SK-N-SH (cell line): ENCODE data around the gene CLMN. TPM values are rescaled to one million over a fixed set of nuclear protein-coding genes. Genes with fewer than 3 reads are reported as not detected.

Experiments
- CTCF ChIA-PET: fragments of 300-600, 350-600 bp; formaldehyde crosslinking; extraction: SDS; loops from one replicate; lab custom pipeline; 2021; lab: Yijun Ruan, JAX
- POLR2A ChIA-PET: fragments of 350-600 bp; sonication (Branson Sonifier 250); formaldehyde crosslinking; extraction: SDS; loops from one replicate; lab custom pipeline; 2020; ENCODE audit warnings: antibody characterized with exemption, inconsistent platforms; lab: Yijun Ruan, JAX
- DNase-seq: peaks from one replicate; pipeline ENCODE4 v3.0.0; 2012
- H2AFZ ChIP-seq: fragments of 200-600 bp; sonication (generic); 2 replicates; pipeline ENCODE4 v1.8.1; 2016; ENCODE audit warnings: antibody characterized with exemption, mild to moderate bottlenecking, low read depth
- H3F3A ChIP-seq: fragments of 200-600 bp; sonication (generic); replicated peaks from 2 replicates; pipeline ENCODE3; 2016; ENCODE audit warnings: antibody characterized with exemption, mild to moderate bottlenecking; ENCODE audit not compliant: insufficient read depth
- H3K27ac ChIP-seq, 2 experiments: fragments of 200-500 bp in 1 of 2; fragments of 200-600 bp in 1 of 2; sonication (Bioruptor generic) in 1 of 2; sonication (generic), shearing (Covaris generic) in 1 of 2; 2 replicates each; pipeline versions ENCODE4 v1.5.1 to v1.6.1; 2014 to 2016; ENCODE audit warnings: low read depth in 2 of 2, inconsistent platforms in 1 of 2, low read length in 1 of 2, mild to moderate bottlenecking in 1 of 2, mixed read lengths in 1 of 2
- H3K27me3 ChIP-seq: fragments of 200-600 bp; sonication (generic), shearing (Covaris generic); 2 replicates; pipeline ENCODE4 v1.6.1; 2016; ENCODE audit warnings: mixed run types; ENCODE audit not compliant: insufficient read depth
- H3K36me3 ChIP-seq, 2 experiments: fragments of 200-500 bp in 1 of 2; fragments of 200-600 bp in 1 of 2; sonication (Bioruptor generic) in 1 of 2; sonication (generic) in 1 of 2; replicated peaks in 1 of 2; 2 replicates each; pipeline versions ENCODE3 to v1.5.1; 2014 to 2016; ENCODE audit warnings: low read length in 1 of 2, mild to moderate bottlenecking in 1 of 2; ENCODE audit not compliant: insufficient read depth in 2 of 2, control insufficient read depth in 1 of 2
- H3K4me1 ChIP-seq, 2 experiments: fragments of 200-500 bp in 1 of 2; fragments of 200-600 bp in 1 of 2; sonication (Bioruptor generic) in 1 of 2; sonication (generic), shearing (Covaris generic) in 1 of 2; 2 replicates each; pipeline versions ENCODE4 v1.5.1 to v1.6.1; 2014 to 2016; ENCODE audit warnings: low read depth in 1 of 2, low read length in 1 of 2, mixed run types in 1 of 2; ENCODE audit not compliant: insufficient read depth in 2 of 2, control insufficient read depth in 1 of 2
- H3K4me2 ChIP-seq: fragments of 200-600 bp; sonication (generic), shearing (Covaris generic); 2 replicates; pipeline ENCODE4 v1.6.1; 2017; ENCODE audit warnings: mixed run types
- H3K4me3 ChIP-seq, 2 experiments: fragments of 200-500 bp in 1 of 2; fragments of 200-600 bp in 1 of 2; sonication (Bioruptor generic) in 1 of 2; sonication (generic), shearing (Covaris generic) in 1 of 2; 2 replicates each; pipeline versions ENCODE4 v1.5.1 to v1.8.1; 2014 to 2016; ENCODE audit warnings: low read depth in 2 of 2, inconsistent platforms in 1 of 2, low read length in 1 of 2, mild to moderate bottlenecking in 1 of 2, mixed read lengths in 1 of 2, moderate library complexity in 1 of 2
- H3K79me2 ChIP-seq: fragments of 200-600 bp; sonication (generic); 2 replicates; pipeline ENCODE4 v1.8.1; 2017; ENCODE audit warnings: mild to moderate bottlenecking; ENCODE audit not compliant: insufficient read depth
- H3K9ac ChIP-seq: fragments of 200-600 bp; sonication (generic); 2 replicates; pipeline ENCODE4 v1.6.1; 2017; ENCODE audit warnings: mixed run types
- H3K9me2 ChIP-seq: fragments of 200-600 bp; sonication (generic); 2 replicates; pipeline ENCODE4 v1.6.1; 2017; ENCODE audit warnings: mixed run types
- H3K9me3 ChIP-seq: fragments of 200-600 bp; sonication (generic); 2 replicates; pipeline ENCODE4 v1.6.1; 2017; ENCODE audit warnings: mixed run types, mild to moderate bottlenecking, moderate library complexity
- H4K20me1 ChIP-seq: fragments of 200-600 bp; sonication (generic); 2 replicates; pipeline ENCODE4 v1.6.1; 2017; ENCODE audit warnings: mild to moderate bottlenecking, mixed run types; ENCODE audit not compliant: insufficient read depth
- CHD2 ChIP-seq: fragments of 150-350 bp; IDR thresholded peaks from 2 replicates; pipeline ENCODE4 v1.6.1; 2018; ENCODE audit warnings: low read length; ENCODE audit not compliant: partially characterized antibody
- FOXJ3 ChIP-seq: sonication (generic); formaldehyde crosslinking; IDR thresholded peaks from 2 replicates; pipeline ENCODE4 v1.5.1; 2020; ENCODE audit warnings: mild to moderate bottlenecking, missing genetic modification reagents
- FOXM1 ChIP-seq: IDR thresholded peaks from 2 replicates; pipeline ENCODE4 v1.4.0; 2012; ENCODE audit warnings: low read depth, mild to moderate bottlenecking
- MAX ChIP-seq: IDR thresholded peaks from 2 replicates; pipeline ENCODE4 v1.4.0; 2012; ENCODE audit warnings: low read depth
- MXI1 ChIP-seq: IDR thresholded peaks from 2 replicates; pipeline ENCODE4 v1.6.1; 2012; ENCODE audit warnings: mild to moderate bottlenecking, low read depth, low read length, improper control_type of control experiment
- NRF1 ChIP-seq: IDR thresholded peaks from 2 replicates; pipeline ENCODE4 v1.6.1; 2012; ENCODE audit warnings: low read depth, mild to moderate bottlenecking, low read length
- POLR2AphosphoS5 ChIP-seq: IDR thresholded peaks from 2 replicates; pipeline ENCODE4 v1.6.1; 2012; ENCODE audit warnings: low read depth, low read length
- REST ChIP-seq: IDR thresholded peaks from 2 replicates; pipeline ENCODE4 v1.6.1; 2012; ENCODE audit warnings: mild to moderate bottlenecking, low read depth, low read length, moderate library complexity
- USF1 ChIP-seq: IDR thresholded peaks from 2 replicates; pipeline ENCODE4 v1.4.0; 2012; ENCODE audit warnings: low read depth, borderline replicate concordance
- USF2 ChIP-seq: fragments of 150-350 bp; IDR thresholded peaks from 2 replicates; pipeline ENCODE4 v1.6.1; 2017; ENCODE audit warnings: antibody characterized with exemption, low read length, low read depth, borderline replicate concordance
- WGBS: methylation state at CpG from one replicate; pipeline ENCODE4 v1.1.6; 2017; ENCODE audit warnings: low lambda C conversion rate; 5-methylcytosine and 5-hydroxymethylcytosine counted together
- polyA plus RNA-seq, 3 experiments: library from polyadenylated mRNA; depleted of rRNA; stranded (reverse); fragments of >200 nt; gene quantifications; 2 replicates each; pipeline ENCODE4 v1.2.3, GENCODE V29; 2012

CLMN gene
- polyA plus RNA-seq, 1 of the 3 experiments (the other 2 are of a cell fraction): 1.4 TPM

GRCh38 chr14:95359994-95360826 is 40.5 kb upstream of the CLMN start:
- no peak for DNase-seq
- Histone ChIP-seq H3K27me3 (no peaks in the 10 kb centered on the region), H3K4me1 (no peaks in the 10 kb centered on the region), H3K9me2 (no peaks in the 10 kb centered on the region), H2AFZ (no peak overlapping the region), H3K79me2 (no peaks in the 10 kb centered on the region), H4K20me1 (no peaks in the 10 kb centered on the region), H3K9ac (no peak overlapping the region), H3K27ac (no peak overlapping the region), H3K9me3 (no peaks in the 10 kb centered on the region), H3K4me2 (no peak overlapping the region), H3F3A (no peaks in the 10 kb centered on the region), H3K36me3 (no peaks in the 10 kb centered on the region), H3K4me3 (no peak overlapping the region)
- TF ChIP-seq MXI1 (no peak), USF2 (no peak), FOXJ3 (no peak), NRF1 (no peak), REST (no peak), USF1 (no peak), FOXM1 (no peak), MAX (no peak)
- CTCF ChIA-PET: interaction anchor here (0.8 to 2.5 kb wide), 5 partner anchors 8 to 671 kb away, joined by 3 to 12 read pairs (median 4); no protein-coding TSS in a partner anchor
- WGBS: 87% methylated on average over 35 of the region's 47 CpGs
- POLR2A ChIA-PET: no interaction called here

- H4K20me1 ChIP-seq: no peaks in the 10 kb centered on the region
- no peak for TF ChIP-seq POLR2AphosphoS5
- no peak for TF ChIP-seq CHD2
- no peaks in the 10 kb centered on the region for H3K27me3 ChIP-seq
- H3K36me3 ChIP-seq: no peaks in the 10 kb centered on the region
- no peaks in the 10 kb centered on the region for H3K4me1 ChIP-seq
- H2AFZ ChIP-seq: no peak overlapping the region
- H3F3A ChIP-seq: no peaks in the 10 kb centered on the region
- no peak overlapping the region for H3K4me2 ChIP-seq
- ChIA-PET CTCF (no interaction called here), POLR2A (no interaction called here)
- no peak for DNase-seq
- no peaks in the 10 kb centered on the region for H3K9me2 ChIP-seq
- no peak overlapping the region for H3K27ac ChIP-seq
- no peak overlapping the region for H3K9ac ChIP-seq
- no peaks in the 10 kb centered on the region for H3K79me2 ChIP-seq
- 61% methylated on average over 14 of the region's 14 CpGs for WGBS
- H3K9me3 ChIP-seq: no peaks in the 10 kb centered on the region
- no peak overlapping the region for H3K4me3 ChIP-seq
These were observed 36.6 kb upstream of the CLMN start for GRCh38 chr14:95356245-95356869.
